GM19395 (cell line): Measurements from ENCODE around the gene GPHA2.

Experiments used
- ATAC-seq: cut with Tn5 transposase; IDR thresholded peaks from one replicate; pipeline ENCODE4 v1.9.1; 2021; ENCODE audit warnings: mild to moderate bottlenecking, moderate library complexity; ENCODE audit not compliant: unreplicated experiment

The GPHA2 gene

DNA sequence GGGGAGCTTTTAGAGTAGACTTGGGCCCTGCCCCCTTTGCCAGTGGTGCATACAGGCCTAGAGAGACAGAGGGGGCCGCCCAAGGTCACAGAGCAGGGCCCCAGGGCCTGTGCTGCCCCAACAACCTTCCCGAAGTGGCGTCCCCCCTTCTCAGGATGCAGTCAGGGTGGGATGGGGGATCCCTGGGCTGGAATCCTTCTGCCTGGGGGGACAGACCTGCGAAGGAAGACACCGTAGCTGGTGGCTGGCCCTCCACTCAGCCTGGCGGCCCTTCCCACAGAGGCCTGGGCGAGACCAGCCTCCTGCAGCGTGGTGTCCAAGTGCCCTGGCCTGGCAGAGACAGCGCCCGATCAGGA lies 42.9 kb downstream of the GPHA2 start:
- no peak for ATAC-seq

GRCh38 chr11:64892411-64892831 lies 43.3 kb downstream of the GPHA2 start:
- no peak for ATAC-seq

GRCh38 chr11:64891880-64892279 lies 43.8 kb downstream of the GPHA2 start:
- no peak for ATAC-seq

GRCh38 chr11:64891215-64891848 lies 44.4 kb downstream of the GPHA2 start:
- ATAC-seq = no peak

DNA sequence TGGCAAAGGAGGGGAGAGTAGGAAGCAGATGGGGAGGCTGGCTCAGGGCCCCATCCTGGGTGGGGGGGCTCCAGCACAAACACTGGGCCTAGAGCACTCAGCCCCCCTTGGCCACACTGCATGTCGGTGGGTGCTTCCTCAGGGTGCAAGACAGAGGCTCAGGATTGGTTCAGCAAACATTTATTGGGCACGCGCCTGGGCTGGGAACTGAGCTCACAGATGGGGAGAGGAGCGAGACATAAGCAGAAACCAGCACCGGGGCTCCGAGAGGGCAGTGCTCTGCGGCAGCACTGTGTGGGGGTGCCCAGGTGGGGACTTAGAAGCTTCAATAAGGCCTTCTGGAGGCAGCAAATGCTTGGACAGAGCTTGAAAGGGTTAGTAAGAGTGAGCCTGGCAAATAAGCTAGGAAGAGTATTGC lies 45.2 kb downstream of the GPHA2 start:
- ATAC-seq = no peak

- no peak for ATAC-seq
Measured at GRCh38 chr11:64888729-64889511, 46.8 kb downstream of the GPHA2 start.

DNA sequence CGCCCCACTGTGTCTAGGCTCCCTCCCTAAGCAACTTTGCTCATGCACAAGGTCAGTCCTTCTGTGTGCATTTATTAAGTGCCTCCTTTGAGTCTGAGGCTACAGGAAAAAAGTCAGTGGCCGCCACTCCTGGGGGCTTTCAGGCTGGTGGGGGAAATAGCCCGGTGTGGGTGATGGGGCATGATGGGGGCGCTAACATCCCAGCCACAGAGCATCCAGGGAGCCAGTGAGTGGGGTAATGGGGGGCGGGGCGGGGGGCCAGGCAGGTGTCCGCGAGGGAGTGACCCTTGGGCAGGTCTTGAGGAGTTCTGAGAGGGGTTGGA lies 47.3 kb downstream of the GPHA2 start:
- no peak for ATAC-seq

- peak; percentile 63 for ATAC-seq
Measured at GRCh38 chr11:64887757-64888405, 47.8 kb downstream of the GPHA2 start.

GRCh38 chr11:64887234-64887756 lies 48.4 kb downstream of the GPHA2 start:
- no peak for ATAC-seq

- ATAC-seq = no peak
Measured at GRCh38 chr11:64885367-64886286, 50.1 kb downstream of the GPHA2 start.
